IMR-90 (cell line): ENCODE measurements around the gene CRYBA2. TPM values are rescaled to one million over a fixed set of nuclear protein-coding genes. Genes with fewer than 3 reads are reported as not detected.

Experiments
- ATAC-seq: fragments of 200-7000 bp; cut with Tn5 transposase; 2 replicates; pipeline ENCODE4 v1.9.1; 2020; ENCODE audit warnings: low read depth, mild to moderate bottlenecking, moderate library complexity
- BruUV-seq: library from RNA; stranded (reverse); fragments of 400-500 nt; replicated peaks from 2 replicates; lab custom pipeline; 2021; lab: Mats Ljungman, UMichigan
- CTCF ChIA-PET: fragments of 300-600 bp; formaldehyde crosslinking; extraction: SDS; loops from one replicate; lab custom pipeline; 2021; ENCODE audit warnings: antibody characterized with exemption; lab: Yijun Ruan, JAX
- POLR2A ChIA-PET: fragments of 300-600 bp; sonication (Branson Sonifier 250); formaldehyde crosslinking; loops from one replicate; lab custom pipeline; 2022; ENCODE audit warnings: antibody characterized with exemption; ENCODE audit not compliant: unreplicated experiment; lab: Charles Lee
- DNase-seq: peaks from one replicate; pipeline ENCODE4 v3.0.0; 2013
- H2AFZ ChIP-seq: replicated peaks from 2 replicates; pipeline ENCODE3; 2013; ENCODE audit warnings: low read length, mild to moderate bottlenecking; ENCODE audit not compliant: poor library complexity
- H2AK5ac ChIP-seq: 2 replicates; pipeline ENCODE4 v1.6.1; 2013; ENCODE audit warnings: low read depth, low read length, inconsistent platforms
- H2AK9ac ChIP-seq: replicated peaks from 2 replicates; pipeline ENCODE3; 2013; ENCODE audit warnings: mild to moderate bottlenecking, low read depth, low read length, moderate library complexity; ENCODE audit not compliant: poor library complexity
- H2BK120ac ChIP-seq: 2 replicates; pipeline ENCODE4 v1.6.1; 2013; ENCODE audit warnings: low read depth, low read length, inconsistent platforms
- H2BK15ac ChIP-seq: 3 replicates; pipeline ENCODE4 v1.6.1; 2013; ENCODE audit warnings: low read depth, low read length, inconsistent platforms
- H2BK20ac ChIP-seq: 2 replicates; pipeline ENCODE4 v1.6.1; 2013; ENCODE audit warnings: low read depth, mild to moderate bottlenecking, inconsistent platforms, low read length, moderate library complexity
- H2BK5ac ChIP-seq: 2 replicates; pipeline ENCODE4 v1.6.1; 2013; ENCODE audit warnings: mild to moderate bottlenecking, low read depth, low read length, inconsistent platforms; ENCODE audit not compliant: poor library complexity, severe bottlenecking
- H3K14ac ChIP-seq: replicated peaks from 2 replicates; pipeline ENCODE4 v1.6.1; 2013; ENCODE audit warnings: low read depth, low read length, inconsistent platforms
- H3K18ac ChIP-seq: 2 replicates; pipeline ENCODE4 v1.6.1; 2013; ENCODE audit warnings: low read depth, low read length, control low read depth
- H3K23ac ChIP-seq: 2 replicates; pipeline ENCODE4 v1.6.1; 2013; ENCODE audit warnings: low read depth, low read length, inconsistent platforms
- H3K27ac ChIP-seq: 2 replicates; pipeline ENCODE4 v1.5.1; 2013; ENCODE audit warnings: mild to moderate bottlenecking, control low read depth, low read length; ENCODE audit not compliant: insufficient read depth
- H3K27me3 ChIP-seq: 2 replicates; pipeline ENCODE4 v1.6.1; 2013; ENCODE audit warnings: low read length; ENCODE audit not compliant: control insufficient read depth, insufficient read depth
- H3K36me3 ChIP-seq: 2 replicates; pipeline ENCODE4 v1.6.1; 2013; ENCODE audit warnings: low read length, mixed read lengths; ENCODE audit not compliant: control insufficient read depth, insufficient read depth
- H3K4ac ChIP-seq: 2 replicates; pipeline ENCODE4 v1.6.1; 2013; ENCODE audit warnings: low read depth, low read length, inconsistent platforms
- H3K4me1 ChIP-seq: 2 replicates; pipeline ENCODE4 v1.6.1; 2013; ENCODE audit warnings: low read length, mixed read lengths; ENCODE audit not compliant: control insufficient read depth, insufficient read depth
- H3K4me2 ChIP-seq: 2 replicates; pipeline ENCODE4 v1.6.1; 2013; ENCODE audit warnings: low read depth, mild to moderate bottlenecking, control low read depth, low read length, moderate library complexity
- H3K4me3 ChIP-seq: 2 replicates; pipeline ENCODE4 v1.5.1; 2013; ENCODE audit warnings: low read depth, mild to moderate bottlenecking, control low read depth, low read length, moderate library complexity; ENCODE audit not compliant: insufficient read depth
- H3K56ac ChIP-seq: 2 replicates; pipeline ENCODE4 v1.6.1; 2013; ENCODE audit warnings: low read length, inconsistent platforms; ENCODE audit not compliant: insufficient read depth; ENCODE audit errors: extremely low read depth
- H3K79me1 ChIP-seq, 2 experiments: 2 replicates each; pipeline ENCODE4 v1.6.1; 2013; ENCODE audit warnings: low read length in 2 of 2, inconsistent platforms in 1 of 2, low read depth in 1 of 2
- H3K9ac ChIP-seq: 2 replicates; pipeline ENCODE4 v1.6.1; 2013; ENCODE audit warnings: low read depth, low read length, control low read depth
- H3K9me1 ChIP-seq: 2 replicates; pipeline ENCODE4 v1.6.1; 2013; ENCODE audit warnings: low read length, inconsistent platforms; ENCODE audit not compliant: insufficient read depth
- H3K9me3 ChIP-seq: 2 replicates; pipeline ENCODE4 v1.6.1; 2013; ENCODE audit warnings: low read length; ENCODE audit not compliant: control insufficient read depth, insufficient read depth
- H4K20me1 ChIP-seq: 2 replicates; pipeline ENCODE4 v1.6.1; 2013; ENCODE audit warnings: low read length, inconsistent platforms; ENCODE audit not compliant: insufficient read depth
- H4K5ac ChIP-seq: 2 replicates; pipeline ENCODE4 v1.6.1; 2013; ENCODE audit warnings: mild to moderate bottlenecking, low read depth, low read length, control low read depth
- H4K8ac ChIP-seq, 2 experiments: 2 replicates each; pipeline ENCODE4 v1.6.1; 2013; ENCODE audit warnings: low read depth in 2 of 2, low read length in 2 of 2, control low read depth in 1 of 2, inconsistent platforms in 1 of 2
- H4K91ac ChIP-seq: 2 replicates; pipeline ENCODE4 v1.6.1; 2013; ENCODE audit warnings: low read depth, low read length, inconsistent platforms; ENCODE audit not compliant: insufficient read depth
- BHLHE40 ChIP-seq: fragments of 150-350 bp; IDR thresholded peaks from 2 replicates; pipeline ENCODE4 v1.6.1; 2016; ENCODE audit warnings: mild to moderate bottlenecking, low read depth, low read length
- CEBPB ChIP-seq: IDR thresholded peaks from 2 replicates; pipeline ENCODE4 v1.6.1; 2012; ENCODE audit warnings: low read depth, low read length, improper control_type of control experiment
- CHD1 ChIP-seq: IDR thresholded peaks from 2 replicates; pipeline ENCODE4 v1.6.1; 2012; ENCODE audit warnings: low read depth, low read length, improper control_type of control experiment
- FOS ChIP-seq: fragments of 150-350 bp; IDR thresholded peaks from 2 replicates; pipeline ENCODE4 v1.6.1; 2016; ENCODE audit warnings: low read depth, low read length
- MAFK ChIP-seq: IDR thresholded peaks from 2 replicates; pipeline ENCODE4 v1.6.1; 2012; ENCODE audit warnings: low read depth, low read length, improper control_type of control experiment
- MAZ ChIP-seq: IDR thresholded peaks from 2 replicates; pipeline ENCODE4 v1.6.1; 2012; ENCODE audit warnings: low read depth, mild to moderate bottlenecking, low read length, improper control_type of control experiment, moderate library complexity, borderline replicate concordance
- MXI1 ChIP-seq: IDR thresholded peaks from 2 replicates; pipeline ENCODE4 v1.6.1; 2012; ENCODE audit warnings: low read depth, mild to moderate bottlenecking, low read length, moderate library complexity, borderline replicate concordance
- NFE2L2 ChIP-seq: fragments of 150-350 bp; IDR thresholded peaks from 2 replicates; pipeline ENCODE4 v1.6.1; 2016; ENCODE audit warnings: low read depth, mild to moderate bottlenecking, low read length
- POLR2A ChIP-seq: IDR thresholded peaks from 2 replicates; pipeline ENCODE4 v1.6.1; 2012; ENCODE audit warnings: mild to moderate bottlenecking, low read depth, low read length
- RAD21 ChIP-seq: IDR thresholded peaks from 2 replicates; pipeline ENCODE4 v1.6.1; 2012; ENCODE audit warnings: low read length, improper control_type of control experiment
- RCOR1 ChIP-seq: IDR thresholded peaks from 2 replicates; pipeline ENCODE4 v1.6.1; 2012; ENCODE audit warnings: mild to moderate bottlenecking, low read length, improper control_type of control experiment; ENCODE audit not compliant: insufficient replicate concordance
- RFX5 ChIP-seq: IDR thresholded peaks from 2 replicates; pipeline ENCODE4 v1.8.0; 2012; ENCODE audit warnings: low read depth, mild to moderate bottlenecking, low read length, moderate library complexity
- SMC3 ChIP-seq: fragments of 150-350 bp; IDR thresholded peaks from 2 replicates; pipeline ENCODE4 v1.6.1; 2016; ENCODE audit warnings: low read depth, mild to moderate bottlenecking, antibody characterized with exemption, low read length, moderate library complexity
- WGBS, 2 experiments: methylation state at CpG; one replicate each; pipeline versions ENCODE4 v1.1.5 to v1.1.7; 2013; ENCODE audit warnings: missing lambda C conversion rate in 2 of 2; ENCODE audit not compliant: insufficient read length in 1 of 2; ENCODE audit errors: extremely low coverage in 2 of 2; 5-methylcytosine and 5-hydroxymethylcytosine counted together
- dilution Hi-C: fragments of 300-500 bp; cut with HindIII; formaldehyde crosslinking; loops from one replicate; pipeline ENCODE4 v1.14.3; 2018; ENCODE audit warnings: low sequenced_read_pairs; ENCODE audit not compliant: unreplicated experiment
- in situ Hi-C: fragments of 300-500 bp; cut with MboI; formaldehyde crosslinking; loops from 3 replicates; pipeline ENCODE4 v1.14.3; 2019; ENCODE audit warnings: low sequenced_read_pairs, inconsistent platforms, mixed read lengths
- intact Hi-C: fragments of 100-400 bp; cut with micrococcal nuclease; formaldehyde crosslinking; loops from 2 replicates; pipeline ENCODE4 v1.10.0; 2022
- polyA plus RNA-seq, 3 experiments: library from polyadenylated mRNA; depleted of rRNA; stranded (reverse); fragments of >200 nt; gene quantifications; 2 replicates each; pipeline ENCODE4 v1.2.3, GENCODE V29; 2012; ENCODE audit warnings: low replicate concordance in 1 of 3
- total RNA-seq: library from RNA; depleted of rRNA; stranded (reverse); fragments of >200 nt; gene quantifications from 2 replicates; pipeline ENCODE4 v1.2.3, GENCODE V29; 2012
- TF ChIP-seq, protein P1 (sequence below): conservative IDR thresholded peaks from 2 replicates; pipeline ENCODE4 v1.5.1; 2012; ENCODE audit warnings: mild to moderate bottlenecking, low read depth, low read length, improper control_type of control experiment
- TF ChIP-seq, protein P2 (sequence below): fragments of 150-350 bp; IDR thresholded peaks from 2 replicates; pipeline ENCODE4 v1.6.1; 2016; ENCODE audit warnings: low read depth, mild to moderate bottlenecking, low read length, moderate library complexity, borderline replicate concordance
- TF ChIP-seq, protein P3 (sequence below): fragments of 150-350 bp; IDR thresholded peaks from 2 replicates; pipeline ENCODE4 v1.6.1; 2017; ENCODE audit warnings: mild to moderate bottlenecking, antibody characterized with exemption, low read length, low read depth

CRYBA2 gene
- total and polyA plus RNA-seq, 2 of the 4 experiments (the other 2 are of a cell fraction) = not detected

GRCh38 chr2:219042750-219043149 lies 49.5 kb upstream of the CRYBA2 start:
- intact Hi-C loops = no loop called here
- H3K14ac ChIP-seq = no peak overlapping the region
- peaks cover 36% of the 10 kb centered on the region for H3K27me3 ChIP-seq
- BruUV-seq = no TSS peak
- H2AFZ ChIP-seq = no peak overlapping the region
- H3K23ac ChIP-seq = no peak overlapping the region
- H4K20me1 ChIP-seq = no peaks in the 10 kb centered on the region
- no peak overlapping the region for H3K4me2 ChIP-seq
- H3K79me1 ChIP-seq = no peaks in the 10 kb centered on the region
- no peak overlapping the region for H4K8ac ChIP-seq
- H2BK20ac ChIP-seq = no peak overlapping the region
- H3K27ac ChIP-seq = no peak overlapping the region
- H3K9ac ChIP-seq = no peak overlapping the region
- H3K4ac ChIP-seq = no peak overlapping the region
- H2BK5ac ChIP-seq = no peak overlapping the region
- no peak overlapping the region for H3K4me3 ChIP-seq
- POLR2A ChIA-PET = interaction anchor here (0.6 kb wide), 1 partner anchor 360 kb away, joined by 3 read pairs; no protein-coding TSS in a partner anchor
- H3K18ac ChIP-seq = no peak overlapping the region
- no peak overlapping the region for H4K91ac ChIP-seq
- H3K9me1 ChIP-seq = no peaks in the 10 kb centered on the region
- TF ChIP-seq RCOR1 = no peak
- no peak for TF ChIP-seq RAD21
- TF ChIP-seq MAFK = no peak
- TF ChIP-seq MXI1 = no peak
- TF ChIP-seq CEBPB = no peak
- TF ChIP-seq FOS = no peak
- TF ChIP-seq BHLHE40 = no peak
- TF ChIP-seq POLR2A = no peak
- no peak for TF ChIP-seq NFE2L2
- TF ChIP-seq, protein P1, sequence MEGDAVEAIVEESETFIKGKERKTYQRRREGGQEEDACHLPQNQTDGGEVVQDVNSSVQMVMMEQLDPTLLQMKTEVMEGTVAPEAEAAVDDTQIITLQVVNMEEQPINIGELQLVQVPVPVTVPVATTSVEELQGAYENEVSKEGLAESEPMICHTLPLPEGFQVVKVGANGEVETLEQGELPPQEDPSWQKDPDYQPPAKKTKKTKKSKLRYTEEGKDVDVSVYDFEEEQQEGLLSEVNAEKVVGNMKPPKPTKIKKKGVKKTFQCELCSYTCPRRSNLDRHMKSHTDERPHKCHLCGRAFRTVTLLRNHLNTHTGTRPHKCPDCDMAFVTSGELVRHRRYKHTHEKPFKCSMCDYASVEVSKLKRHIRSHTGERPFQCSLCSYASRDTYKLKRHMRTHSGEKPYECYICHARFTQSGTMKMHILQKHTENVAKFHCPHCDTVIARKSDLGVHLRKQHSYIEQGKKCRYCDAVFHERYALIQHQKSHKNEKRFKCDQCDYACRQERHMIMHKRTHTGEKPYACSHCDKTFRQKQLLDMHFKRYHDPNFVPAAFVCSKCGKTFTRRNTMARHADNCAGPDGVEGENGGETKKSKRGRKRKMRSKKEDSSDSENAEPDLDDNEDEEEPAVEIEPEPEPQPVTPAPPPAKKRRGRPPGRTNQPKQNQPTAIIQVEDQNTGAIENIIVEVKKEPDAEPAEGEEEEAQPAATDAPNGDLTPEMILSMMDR = no peak
- no peak for TF ChIP-seq CHD1
- TF ChIP-seq, protein P2, sequence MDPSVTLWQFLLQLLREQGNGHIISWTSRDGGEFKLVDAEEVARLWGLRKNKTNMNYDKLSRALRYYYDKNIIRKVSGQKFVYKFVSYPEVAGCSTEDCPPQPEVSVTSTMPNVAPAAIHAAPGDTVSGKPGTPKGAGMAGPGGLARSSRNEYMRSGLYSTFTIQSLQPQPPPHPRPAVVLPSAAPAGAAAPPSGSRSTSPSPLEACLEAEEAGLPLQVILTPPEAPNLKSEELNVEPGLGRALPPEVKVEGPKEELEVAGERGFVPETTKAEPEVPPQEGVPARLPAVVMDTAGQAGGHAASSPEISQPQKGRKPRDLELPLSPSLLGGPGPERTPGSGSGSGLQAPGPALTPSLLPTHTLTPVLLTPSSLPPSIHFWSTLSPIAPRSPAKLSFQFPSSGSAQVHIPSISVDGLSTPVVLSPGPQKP = no peak
- TF ChIP-seq, protein P3, sequence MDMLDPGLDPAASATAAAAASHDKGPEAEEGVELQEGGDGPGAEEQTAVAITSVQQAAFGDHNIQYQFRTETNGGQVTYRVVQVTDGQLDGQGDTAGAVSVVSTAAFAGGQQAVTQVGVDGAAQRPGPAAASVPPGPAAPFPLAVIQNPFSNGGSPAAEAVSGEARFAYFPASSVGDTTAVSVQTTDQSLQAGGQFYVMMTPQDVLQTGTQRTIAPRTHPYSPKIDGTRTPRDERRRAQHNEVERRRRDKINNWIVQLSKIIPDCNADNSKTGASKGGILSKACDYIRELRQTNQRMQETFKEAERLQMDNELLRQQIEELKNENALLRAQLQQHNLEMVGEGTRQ = no peak
- no peak for TF ChIP-seq MAZ
- TF ChIP-seq SMC3 = no peak
- no peak for TF ChIP-seq RFX5
- H3K36me3 ChIP-seq = no peaks in the 10 kb centered on the region
- H4K5ac ChIP-seq = no peak overlapping the region
- ATAC-seq = no peak
- no peaks in the 10 kb centered on the region for H3K4me1 ChIP-seq
- in situ Hi-C loops = no loop called here
- H3K56ac ChIP-seq = no peak overlapping the region
- DNase-seq = no peak
- H3K9me3 ChIP-seq = no peaks in the 10 kb centered on the region
- H2AK5ac ChIP-seq = no peak overlapping the region
- H2BK15ac ChIP-seq = no peak overlapping the region
- no peak overlapping the region for H2BK120ac ChIP-seq
- H2AK9ac ChIP-seq = no peak overlapping the region
- 80% methylated on average over 1 of the region's 2 CpGs; no CpG with 5 or more reads in 1 of the 2 experiments for WGBS, 2 experiments
- CTCF ChIA-PET = interaction anchor here (1.1 kb wide), 1 partner anchor 16 kb away, joined by 3 read pairs; no protein-coding TSS in a partner anchor
- dilution Hi-C loops = no loop called here
